ENCODE data around the gene ALPL. TPM values are rescaled to one million over a fixed set of nuclear protein-coding genes. Genes with fewer than 3 reads are reported as not detected.

Gene ALPL
- polyA plus RNA-seq, 1 experiment = 0.45 TPM

DNA sequence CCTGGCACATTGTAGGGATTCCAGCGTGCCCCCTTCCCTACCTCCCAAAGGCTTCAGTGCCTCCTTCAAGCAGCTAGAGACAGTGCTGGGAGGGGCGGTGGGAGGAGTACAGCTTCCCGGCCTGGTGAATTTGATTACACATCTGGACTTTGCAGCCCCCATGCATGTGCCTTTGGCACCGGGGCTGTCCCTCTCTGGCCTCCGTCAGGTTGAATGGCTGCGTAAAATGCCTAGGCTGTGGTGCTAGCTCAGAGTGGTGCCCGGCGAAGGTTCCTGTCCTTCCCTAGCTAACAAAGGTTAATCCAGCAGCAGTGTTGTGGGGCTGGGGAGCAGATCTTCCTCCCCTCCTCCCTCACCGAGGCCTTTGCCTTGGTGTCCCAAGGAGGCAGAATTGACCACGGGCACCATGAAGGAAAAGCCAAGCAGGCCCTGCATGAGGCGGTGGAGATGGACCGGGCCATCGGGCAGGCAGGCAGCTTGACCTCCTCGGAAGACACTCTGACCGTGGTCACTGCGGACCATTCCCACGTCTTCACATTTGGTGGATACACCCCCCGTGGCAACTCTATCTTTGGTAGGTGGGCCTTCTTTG, 66.2 kb downstream of the ALPL start:
- ChIA-PET CTCF (interaction anchor here (0.7 to 7.6 kb wide), 8 partner anchors 28 to 337 kb away, joined by 3 to 69 read pairs (median 4); partner anchors contain the start of gene ALPL), POLR2A (no interaction called here)
- peaks cover 5% of the 10 kb centered on the region; the same call in 1 of the 2 replicates for H3K27me3 ChIP-seq (ENCODE audit: control insufficient read depth, insufficient read depth, low read length)

DNA sequence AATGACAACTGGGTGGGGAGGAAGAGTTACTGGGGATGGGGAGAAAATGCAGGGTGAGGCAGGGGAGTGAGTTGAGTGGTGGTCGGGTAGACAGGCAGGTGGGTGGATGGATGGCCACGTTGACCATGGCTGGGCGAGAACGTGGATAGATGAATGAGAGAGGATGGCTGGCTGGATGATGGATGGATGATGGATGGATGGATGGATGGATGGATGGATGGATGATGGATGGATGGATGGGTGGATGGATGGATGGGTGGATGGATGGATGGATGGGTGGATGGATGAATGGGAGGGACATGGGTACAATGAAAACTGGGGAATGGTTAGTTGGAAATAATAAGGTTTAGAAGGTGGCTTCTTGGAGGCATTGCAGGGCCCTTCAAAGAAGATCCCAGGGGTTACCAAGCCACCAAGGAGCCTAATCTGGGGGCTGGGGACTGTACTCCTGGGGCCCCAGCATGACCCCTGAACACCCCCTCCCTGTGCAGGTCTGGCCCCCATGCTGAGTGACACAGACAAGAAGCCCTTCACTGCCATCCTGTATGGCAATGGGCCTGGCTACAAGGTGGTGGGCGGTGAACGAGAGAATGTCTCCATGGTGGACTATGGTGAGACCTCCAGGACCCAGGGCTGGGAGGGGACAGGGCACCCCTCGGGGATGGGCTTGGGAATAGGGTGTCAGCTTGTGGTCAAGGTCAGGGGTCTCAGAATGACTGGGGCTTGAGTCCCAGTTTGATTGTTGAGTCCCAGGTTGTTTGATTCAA, 67.0 kb downstream of the ALPL start:
- Histone ChIP-seq H3K36me3 (ENCODE audit: control insufficient read depth, insufficient read depth, low read length) (no peaks in the 10 kb centered on the region), H3K4me3 (ENCODE audit: low read depth, low read length) (no peak overlapping the region), H3K27me3 (ENCODE audit: control insufficient read depth, insufficient read depth, low read length) (peaks cover 5% of the 10 kb centered on the region; the same call in 1 of the 2 replicates)
- POLR2A ChIA-PET = no interaction called here
- TF ChIP-seq CTCF (IDR thresholded peaks at IDR 0.05; ENCODE audit: insufficient read depth, low read depth, low read length) = no peak
- DNase-seq (ENCODE audit: low read depth) = no peak
- CTCF ChIA-PET = interaction anchor here (1.1 to 7.6 kb wide), 4 partner anchors 64 to 321 kb away, joined by 3 to 69 read pairs (median 35); partner anchors contain the start of gene ALPL

More for the DNA sequence above, 66.2 kb downstream of the ALPL start:
- no peaks in the 10 kb centered on the region for H3K36me3 ChIP-seq (ENCODE audit: control insufficient read depth, insufficient read depth, low read length)
- no peak for DNase-seq (ENCODE audit: low read depth)
- no peak for TF ChIP-seq CTCF (IDR thresholded peaks at IDR 0.05; ENCODE audit: insufficient read depth, low read depth, low read length)
- H3K4me3 ChIP-seq (ENCODE audit: low read depth, low read length) = no peak overlapping the region

- H3K27me3 ChIP-seq (ENCODE audit: control insufficient read depth, insufficient read depth, low read length) = peaks cover 5% of the 10 kb centered on the region; the same call in 1 of the 2 replicates
- ChIA-PET CTCF (interaction anchor here (0.7 to 6.6 kb wide), 3 partner anchors 65 to 206 kb away, joined by 3 to 66 read pairs (median 3); no protein-coding TSS in a partner anchor), POLR2A (no interaction called here)
- no peak for TF ChIP-seq CTCF (IDR thresholded peaks at IDR 0.05; ENCODE audit: insufficient read depth, low read depth, low read length)
- H3K36me3 ChIP-seq (ENCODE audit: control insufficient read depth, insufficient read depth, low read length) = no peaks in the 10 kb centered on the region
- no peak overlapping the region for H3K4me3 ChIP-seq (ENCODE audit: low read depth, low read length)
- no peak for DNase-seq (ENCODE audit: low read depth)
Observed at GRCh38 chr1:21576798-21577187, 67.6 kb downstream of the ALPL start.

GRCh38 chr1:21577324-21577723, 68.1 kb downstream of the ALPL start:
- no peak for DNase-seq (ENCODE audit: low read depth)
- CTCF ChIA-PET = interaction anchor here (0.7 to 6.6 kb wide), 3 partner anchors 65 to 207 kb away, joined by 3 to 66 read pairs (median 3); no protein-coding TSS in a partner anchor
- no peak overlapping the region for H3K4me3 ChIP-seq (ENCODE audit: low read depth, low read length)
- H3K36me3 ChIP-seq (ENCODE audit: control insufficient read depth, insufficient read depth, low read length) = no peaks in the 10 kb centered on the region
- TF ChIP-seq CTCF (IDR thresholded peaks at IDR 0.05; ENCODE audit: insufficient read depth, low read depth, low read length) = no peak
- POLR2A ChIA-PET = no interaction called here
- H3K27me3 ChIP-seq (ENCODE audit: control insufficient read depth, insufficient read depth, low read length) = peaks cover 5% of the 10 kb centered on the region; the same call in 1 of the 2 replicates

GRCh38 chr1:21577933-21578332, 68.7 kb downstream of the ALPL start:
- H3K36me3 ChIP-seq (ENCODE audit: control insufficient read depth, insufficient read depth, low read length) = no peaks in the 10 kb centered on the region
- TF ChIP-seq CTCF (IDR thresholded peaks at IDR 0.05; ENCODE audit: insufficient read depth, low read depth, low read length) = no peak

More at GRCh38 chr1:21577933-21578332, 68.7 kb downstream of the ALPL start:
- H3K4me3 ChIP-seq (ENCODE audit: low read depth, low read length) = no peak overlapping the region
- ChIA-PET POLR2A (no interaction called here), CTCF (interaction anchor here (6.6 kb wide), 1 partner anchor 207 kb away, joined by 66 read pairs; no protein-coding TSS in a partner anchor)
- no peak for DNase-seq (ENCODE audit: low read depth)
- H3K27me3 ChIP-seq (ENCODE audit: control insufficient read depth, insufficient read depth, low read length) = peaks cover 3% of the 10 kb centered on the region; the same call in 1 of the 2 replicates

All from BJ (cell line).